HL-60/S4 treated with phorbol 12-myristate 13-acetate at 8.2 ng/mL for 4 days and 3 days (cell line): ENCODE data around the gene OSBPL10.
"Not testable (repeated sequence)": the region's sequence is repeated elsewhere in the genome, so short reads cannot be mapped to it uniquely, and the experiment has no call there.

Experiments used
- in situ Hi-C: fragments of 300-500 bp; cut with MboI; formaldehyde crosslinking; loops from 2 replicates; pipeline ENCODE4 v1.15.0; 2022; ENCODE audit warnings: low sequenced_read_pairs

The OSBPL10 gene

GRCh38 chr3:31981206-31982181 lies at the start of gene OSBPL10, which contains the start of gene ZNF860:
OSBPL10 (minus strand) TSS chr3:31981262; CDS start chr3:31981179, 83 bp downstream.
ZNF860 (plus strand) TSS chr3:31981750; CDS start chr3:31989080, 7,330 bp downstream.
- in situ Hi-C loops = no loop called here

GRCh38 chr3:32026593-32026992 lies 45.5 kb upstream of the OSBPL10 start:
- in situ Hi-C loops = no loop called here

GRCh38 chr3:32022947-32023346 lies 41.9 kb upstream of the OSBPL10 start:
- in situ Hi-C loops = no loop called here

GRCh38 chr3:32021748-32022147 lies 40.7 kb upstream of the OSBPL10 start:
- in situ Hi-C loops = no loop called here

- in situ Hi-C loops = no loop called here
Observed at GRCh38 chr3:32021155-32021554, 40.1 kb upstream of the OSBPL10 start.

GRCh38 chr3:32018757-32019564 lies 37.9 kb upstream of the OSBPL10 start:
- in situ Hi-C loops = no loop called here

- in situ Hi-C loops = no loop called here
Observed at GRCh38 chr3:32017286-32017685, 36.2 kb upstream of the OSBPL10 start.

- in situ Hi-C loops = not testable (repeated sequence)
Observed at GRCh38 chr3:32015638-32016037, 34.6 kb upstream of the OSBPL10 start.

GRCh38 chr3:32010699-32011098 lies 29.6 kb upstream of the OSBPL10 start:
- in situ Hi-C loops = not testable (repeated sequence)

GRCh38 chr3:32009957-32010356 lies 28.9 kb upstream of the OSBPL10 start:
- in situ Hi-C loops = no loop called here

GRCh38 chr3:32009101-32009500 lies 28.0 kb upstream of the OSBPL10 start:
- in situ Hi-C loops = no loop called here

GRCh38 chr3:32004113-32004765 lies 23.2 kb upstream of the OSBPL10 start:
- in situ Hi-C loops = no loop called here

GRCh38 chr3:32003380-32003779 lies 22.3 kb upstream of the OSBPL10 start:
- in situ Hi-C loops = no loop called here

GRCh38 chr3:32002561-32003368 lies 21.7 kb upstream of the OSBPL10 start:
- in situ Hi-C loops = no loop called here

- in situ Hi-C loops = no loop called here
Observed at GRCh38 chr3:32000877-32001276, 19.8 kb upstream of the OSBPL10 start.

- in situ Hi-C loops = no loop called here
Observed at GRCh38 chr3:31999907-32000439, 18.9 kb upstream of the OSBPL10 start.

GRCh38 chr3:31997500-31997899 lies 16.4 kb upstream of the OSBPL10 start:
- in situ Hi-C loops = no loop called here

GRCh38 chr3:31996195-31996594 lies 15.1 kb upstream of the OSBPL10 start:
- in situ Hi-C loops = no loop called here

GRCh38 chr3:31995026-31995425 lies 14.0 kb upstream of the OSBPL10 start:
- in situ Hi-C loops = not testable (repeated sequence)

- in situ Hi-C loops = no loop called here
Observed at GRCh38 chr3:31993843-31994242, 12.8 kb upstream of the OSBPL10 start.
